ENCODE data around the gene C14orf119.
"Not testable (repeated sequence)": the region's sequence is repeated elsewhere in the genome, so short reads cannot be mapped to it uniquely, and the experiment has no call there.

Gene C14orf119

DNA sequence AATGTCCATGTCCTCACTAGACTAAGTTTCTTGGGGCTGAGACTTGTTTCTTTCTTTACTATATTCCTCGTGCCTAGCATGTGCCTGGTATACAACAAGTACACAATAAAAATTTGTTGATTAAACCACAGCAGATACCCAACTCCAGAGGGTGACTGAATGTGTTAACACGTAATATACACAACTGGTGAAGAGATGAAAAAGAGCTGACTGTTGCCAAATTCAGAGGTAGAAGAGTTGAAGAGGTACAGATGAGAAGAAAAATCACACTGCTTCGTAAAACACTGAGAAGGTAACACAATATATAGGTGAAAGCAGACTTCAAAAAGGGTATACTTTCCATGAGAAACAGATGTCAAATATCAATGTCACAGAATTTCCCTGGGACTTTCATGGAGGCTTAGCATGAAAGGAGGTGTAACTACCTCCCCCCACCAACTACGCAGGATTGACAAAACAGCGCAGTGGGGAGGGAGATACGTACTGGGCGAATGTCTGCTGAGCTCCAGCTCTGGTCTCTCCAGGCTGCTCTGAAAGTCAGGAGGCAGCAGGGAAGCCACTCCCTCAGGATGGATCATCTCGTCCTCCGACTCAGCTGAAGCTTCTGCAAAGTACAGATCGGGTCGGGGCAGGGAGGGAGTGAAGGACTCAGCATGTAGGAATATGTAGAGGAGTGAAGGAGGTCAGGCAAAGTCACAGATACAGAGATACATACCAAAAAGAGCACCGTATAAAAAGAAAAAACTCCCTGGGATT lies 5.6 kb upstream of the C14orf119 start:
- no peak for DNase-seq (ENCODE audit: low read depth)

DNA sequence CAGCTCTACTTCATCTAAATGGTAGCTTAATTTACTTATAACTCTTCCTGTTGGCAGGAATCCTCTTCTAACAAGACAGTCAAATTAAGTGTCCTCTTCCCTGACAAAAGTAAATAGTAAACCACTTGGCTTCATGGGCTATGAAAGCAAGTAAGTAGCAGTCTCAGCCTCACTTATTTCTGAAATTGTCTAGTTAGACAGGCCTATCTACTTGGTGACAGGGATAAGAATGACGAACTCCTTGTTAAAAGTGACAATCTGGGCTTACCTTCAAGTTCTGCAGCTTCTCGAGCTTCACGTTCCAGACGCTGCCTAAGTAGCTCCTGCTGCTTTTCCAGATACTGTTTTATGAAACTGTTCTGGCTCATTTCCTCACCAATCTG lies 5.1 kb upstream of the C14orf119 start:
- no peak for DNase-seq (ENCODE audit: low read depth)

DNA sequence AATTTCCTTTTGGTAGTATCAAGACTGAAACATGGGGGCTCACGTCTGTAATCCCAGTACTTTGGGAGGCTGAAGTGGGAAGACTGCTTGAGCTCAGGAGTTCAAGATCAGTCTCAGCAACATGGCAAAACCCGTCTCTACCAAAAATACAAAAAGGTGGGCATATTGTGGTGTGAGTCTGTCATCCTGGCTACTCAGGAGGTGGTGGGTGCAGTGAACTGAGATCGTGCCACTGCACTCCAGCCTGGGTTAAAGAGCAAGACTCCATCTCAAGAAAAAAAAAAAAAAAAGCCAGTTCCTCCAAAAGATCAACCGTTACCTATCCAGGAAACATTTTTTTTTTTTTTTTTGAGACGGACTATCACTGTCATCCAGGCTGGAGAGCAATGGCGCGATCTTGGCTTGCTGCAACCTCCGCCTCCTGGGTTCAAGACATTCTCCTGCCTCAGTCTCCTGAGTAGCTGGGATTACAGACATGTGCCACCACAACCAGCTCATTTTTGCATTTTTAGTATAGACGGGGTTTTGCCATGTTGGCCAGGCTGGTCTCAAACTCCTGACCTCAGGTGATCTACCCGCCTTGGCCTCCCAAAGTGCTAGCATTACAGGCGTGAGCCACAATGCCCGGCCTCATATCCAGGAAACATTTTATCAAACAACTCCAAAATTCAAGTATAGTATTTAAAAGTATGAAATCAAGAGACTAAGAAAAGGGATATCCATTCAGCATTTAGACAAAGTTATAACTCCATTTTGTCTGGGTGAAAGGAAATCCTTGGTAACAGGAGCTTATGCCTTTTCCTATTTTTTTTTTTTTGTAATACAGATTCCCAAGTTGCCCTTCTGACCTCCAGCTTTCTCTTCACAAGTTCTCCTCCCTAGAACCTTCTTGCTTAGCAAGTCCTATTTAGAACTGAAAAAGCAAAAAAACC lies 3.7 kb upstream of the C14orf119 start:
- no peak for DNase-seq (ENCODE audit: low read depth)

DNA sequence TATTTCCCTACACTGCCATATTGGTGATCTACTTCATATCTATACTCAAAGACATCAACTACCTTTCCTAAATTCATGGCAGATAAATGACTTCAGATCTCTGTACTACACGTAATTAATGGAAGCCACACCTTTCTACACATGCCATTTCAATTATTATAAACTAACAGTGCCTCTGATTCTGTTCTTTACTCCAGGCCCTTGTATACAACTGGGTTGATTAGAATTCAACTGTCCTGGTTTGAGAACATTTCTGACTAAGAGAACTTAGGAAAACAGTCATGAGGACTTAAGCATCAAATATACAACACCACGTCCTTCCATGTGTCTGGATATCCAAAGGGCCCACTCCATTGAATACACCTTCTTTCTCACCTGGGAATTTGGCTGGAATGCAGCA lies 2.2 kb upstream of the C14orf119 start:
- no peak for DNase-seq (ENCODE audit: low read depth)

DNA sequence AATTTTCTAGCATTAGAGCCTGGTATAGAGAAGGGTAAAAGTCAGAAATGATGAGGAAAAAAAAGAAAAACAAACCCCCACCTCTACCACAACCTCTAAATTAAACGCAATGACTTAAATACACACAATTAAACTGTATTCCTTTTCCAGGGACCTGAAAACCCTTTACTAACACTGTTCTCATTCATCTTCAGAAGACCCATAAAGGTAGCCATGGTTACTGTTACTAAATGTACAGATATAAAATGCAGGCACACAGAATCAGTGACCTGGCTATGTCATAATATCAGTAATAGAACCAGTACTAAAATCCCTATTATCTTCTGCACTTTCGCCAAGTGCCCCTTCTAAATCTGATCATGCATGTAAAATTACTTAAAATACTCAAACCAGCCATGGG lies 1.8 kb upstream of the C14orf119 start:
- no peak for DNase-seq (ENCODE audit: low read depth)

DNA sequence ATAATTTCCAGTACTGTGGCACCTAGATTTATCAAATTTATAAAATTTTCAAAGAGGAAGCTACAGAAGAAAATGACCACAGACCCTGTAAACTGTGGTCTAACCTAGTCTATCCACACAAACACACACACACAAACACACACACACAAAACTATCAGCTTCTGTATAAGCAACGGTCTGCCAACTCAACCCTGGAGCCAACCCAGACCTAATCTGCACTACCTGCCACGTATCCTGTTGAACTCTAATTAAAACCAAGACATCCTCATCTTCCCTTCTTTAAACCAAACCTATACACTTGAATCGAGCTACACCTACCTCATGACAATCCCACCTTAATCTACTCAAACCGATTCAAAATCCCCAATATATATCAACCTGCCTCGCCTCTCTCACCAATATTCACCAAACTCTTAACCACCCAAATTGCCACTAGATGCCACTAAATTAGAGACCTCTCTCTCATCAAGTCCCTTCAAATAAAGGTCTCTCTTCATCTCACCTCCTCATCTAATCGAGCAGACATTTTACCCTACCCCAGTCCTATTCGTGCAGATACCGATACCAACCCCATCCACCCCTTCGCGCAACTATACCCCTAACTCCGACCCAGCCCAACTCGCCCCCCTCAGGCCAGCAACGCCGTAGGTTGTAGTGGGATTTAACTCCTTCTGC lies 1.2 kb upstream of the C14orf119 start:
- DNase-seq (ENCODE audit: low read depth) = no peak

DNA sequence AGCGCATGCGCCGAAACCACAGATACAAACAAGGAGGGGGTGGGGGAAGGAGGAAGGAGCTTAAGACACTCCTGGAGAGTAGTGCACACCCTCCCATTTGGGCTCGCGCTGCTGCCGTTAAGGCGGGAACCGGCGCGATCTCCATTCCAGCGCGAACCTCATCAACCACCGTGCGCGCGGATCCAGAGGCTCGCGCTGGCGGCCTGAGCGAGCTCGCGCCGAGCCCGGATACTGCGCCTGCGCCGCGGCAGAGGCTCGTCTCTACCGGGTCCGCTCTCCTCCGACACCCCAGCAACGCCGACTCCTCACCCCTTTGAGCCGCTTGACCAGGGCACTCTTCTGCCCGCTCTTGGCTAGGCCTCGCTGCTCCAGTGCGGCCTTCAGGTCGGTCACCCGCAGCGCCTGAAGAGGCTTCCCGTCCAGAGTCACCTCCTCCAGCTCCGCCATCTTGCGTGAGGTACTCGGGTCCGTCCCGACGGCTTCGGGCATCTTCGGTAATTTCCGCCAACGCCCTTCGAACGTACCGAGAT lies 574 bp upstream of the C14orf119 start, which contains the start of gene ACIN1:
TSS of gene ACIN1 (minus strand) at position 471 of the 530 bp plus-strand sequence. CDS start at position 447, 24 bp downstream.
- DNase-seq (ENCODE audit: low read depth) = no peak

DNA sequence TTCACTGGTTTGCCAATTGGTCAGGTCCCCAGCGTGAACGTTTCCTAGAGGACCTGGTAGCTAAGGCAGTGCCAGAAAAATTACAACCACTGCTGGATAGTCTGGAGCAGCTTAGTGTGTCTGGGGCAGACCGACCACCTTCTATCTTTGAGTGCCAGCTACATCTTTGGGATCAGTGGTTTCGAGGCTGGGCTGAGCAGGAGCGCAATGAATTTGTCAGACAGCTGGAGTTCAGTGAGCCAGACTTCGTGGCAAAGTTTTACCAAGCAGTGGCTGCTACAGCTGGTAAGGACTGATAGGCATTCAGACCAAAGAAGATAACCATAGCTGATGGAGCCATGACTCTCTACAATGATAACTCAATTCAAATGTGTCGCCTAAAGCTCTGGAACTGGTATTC lies 2.5 kb downstream of the C14orf119 start:
- DNase-seq (ENCODE audit: low read depth) = no peak

DNA sequence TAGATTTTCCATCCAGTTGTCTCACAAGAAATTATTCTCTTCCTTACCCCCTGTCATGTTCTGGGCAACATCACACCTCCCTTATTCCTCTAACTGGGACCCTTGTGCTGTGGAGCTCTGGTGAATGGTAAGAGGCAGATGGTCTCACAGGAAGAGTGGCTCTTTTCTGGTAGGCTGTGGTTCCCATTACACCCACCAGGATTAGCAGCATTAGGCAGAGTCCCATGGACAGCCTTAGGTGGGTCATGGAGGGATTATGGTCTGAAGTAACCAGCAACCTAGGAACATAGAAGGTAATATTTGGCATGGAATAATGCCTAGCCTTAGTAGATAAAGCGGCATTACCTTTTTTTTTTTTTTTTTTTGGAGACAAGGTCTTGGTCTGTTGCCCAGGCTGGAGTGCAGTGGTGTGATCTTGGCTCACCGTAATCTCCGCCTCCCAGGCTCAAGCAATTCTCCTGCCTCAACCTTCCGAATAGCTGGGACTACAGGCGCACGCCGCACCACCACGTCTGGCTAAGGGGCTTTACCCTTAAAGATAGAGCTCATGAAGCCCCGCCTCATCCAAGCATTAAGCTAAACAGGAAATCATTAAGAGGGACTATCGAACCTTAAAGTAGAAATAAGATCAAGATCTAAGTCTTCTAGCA lies 4.0 kb downstream of the C14orf119 start:
- no peak for DNase-seq (ENCODE audit: low read depth)

DNA sequence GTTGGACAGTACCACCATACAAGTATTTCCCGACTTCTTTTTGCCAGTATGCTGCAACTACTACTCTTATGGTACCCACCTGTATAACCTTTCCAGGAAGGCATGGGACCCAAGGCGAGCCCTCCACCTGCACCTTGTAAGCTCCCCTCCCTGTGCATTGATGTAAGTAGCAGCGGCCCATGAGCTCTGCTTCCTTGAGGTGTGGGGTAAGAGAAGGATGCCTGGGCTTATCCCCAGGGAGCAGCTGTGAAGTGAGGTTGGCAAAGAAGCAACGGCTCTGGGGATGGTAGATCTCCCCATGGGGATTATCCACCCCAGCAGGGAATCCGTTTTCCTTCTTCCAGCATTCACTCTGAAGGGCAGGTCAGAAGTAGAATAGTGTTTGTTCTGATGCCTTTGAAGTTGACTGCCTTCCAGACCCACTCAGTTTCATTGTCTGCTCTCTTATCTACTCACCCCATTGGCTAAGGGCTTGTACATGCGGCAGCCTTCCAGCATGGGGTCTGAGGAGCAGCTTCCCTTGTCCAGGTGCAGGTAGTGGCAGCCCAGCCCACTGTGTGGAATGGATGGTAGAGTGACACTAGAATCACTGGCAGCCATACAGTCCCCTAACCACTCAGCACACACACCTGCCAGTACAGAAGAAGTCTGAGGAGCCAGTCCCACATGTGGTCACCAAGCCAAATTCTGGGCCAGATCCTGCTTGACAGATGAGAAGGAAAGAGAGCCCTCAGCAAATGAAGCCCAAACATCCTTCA lies 6.1 kb downstream of the C14orf119 start:
- DNase-seq (ENCODE audit: low read depth) = no peak

DNA sequence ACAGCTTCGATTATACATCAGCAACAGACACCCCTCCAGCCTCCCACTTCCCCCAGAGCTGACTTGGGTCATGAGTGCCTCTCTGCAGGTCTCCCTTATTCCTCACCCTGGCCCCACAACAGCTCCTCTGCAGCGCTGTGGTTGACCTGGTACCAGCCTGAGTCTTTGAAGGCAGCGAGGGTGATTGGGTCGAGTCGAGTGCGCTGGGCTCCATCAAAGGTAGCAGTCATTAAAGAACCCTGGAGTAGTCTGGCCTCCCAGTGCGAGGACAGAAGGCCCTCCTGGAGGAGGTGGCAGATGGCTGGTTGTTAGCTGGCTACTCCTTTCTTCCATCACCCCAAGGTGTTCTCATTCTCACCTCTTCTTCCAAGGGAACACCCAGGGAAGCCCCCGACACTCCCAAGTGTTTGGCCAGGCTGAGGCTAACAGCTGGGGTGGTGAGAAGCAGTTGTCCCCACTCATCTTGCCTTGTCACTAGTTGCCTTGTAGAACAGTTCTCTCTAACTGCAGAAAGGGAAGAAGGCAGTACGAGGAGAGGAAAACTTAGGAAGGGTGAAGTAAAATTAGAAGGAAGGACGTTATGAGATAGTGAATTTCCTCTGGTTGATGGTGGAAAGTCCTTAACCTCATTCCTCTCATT lies 6.8 kb downstream of the C14orf119 start:
- DNase-seq (ENCODE audit: low read depth) = no peak

DNA sequence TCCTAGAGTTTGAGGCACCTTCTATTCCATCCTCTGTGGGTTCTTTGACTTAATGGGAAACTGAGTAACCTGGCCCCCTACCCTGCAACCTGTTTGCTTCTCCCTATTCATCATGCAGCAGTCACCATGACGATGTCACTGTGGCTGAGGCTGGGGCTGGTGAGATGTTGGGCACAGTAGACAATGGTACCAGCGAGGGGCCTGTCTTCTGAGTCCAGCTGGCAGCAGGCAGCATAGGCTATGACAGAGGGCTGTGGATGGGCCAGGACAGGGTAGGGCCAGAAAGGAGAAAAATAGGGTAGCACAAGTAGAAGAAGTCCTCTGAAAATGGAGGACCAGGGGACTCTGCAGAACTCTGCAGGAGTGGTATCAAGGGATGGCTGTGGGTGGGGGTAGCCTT lies 7.5 kb downstream of the C14orf119 start:
- DNase-seq (ENCODE audit: low read depth) = no peak

DNA sequence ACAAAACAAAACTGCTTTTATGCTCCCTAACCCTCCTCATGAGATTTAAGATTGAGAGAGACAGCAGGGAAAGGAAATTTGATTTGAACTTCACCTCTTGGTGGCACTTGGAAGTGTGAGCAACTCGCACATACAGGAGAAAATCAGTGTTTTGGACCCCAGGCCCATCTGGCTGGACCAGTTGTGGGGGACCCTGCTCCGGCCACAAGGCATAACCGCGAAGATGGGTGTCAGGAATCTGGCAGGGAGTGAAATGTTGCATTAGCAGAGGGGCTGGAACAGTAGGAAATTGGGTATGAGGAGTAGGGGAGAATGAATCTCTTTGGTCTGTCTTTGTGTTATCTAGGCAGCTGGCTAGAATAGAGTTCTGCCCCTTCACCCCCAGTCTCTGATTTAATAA lies 8.3 kb downstream of the C14orf119 start:
- DNase-seq (ENCODE audit: low read depth) = no peak

DNA sequence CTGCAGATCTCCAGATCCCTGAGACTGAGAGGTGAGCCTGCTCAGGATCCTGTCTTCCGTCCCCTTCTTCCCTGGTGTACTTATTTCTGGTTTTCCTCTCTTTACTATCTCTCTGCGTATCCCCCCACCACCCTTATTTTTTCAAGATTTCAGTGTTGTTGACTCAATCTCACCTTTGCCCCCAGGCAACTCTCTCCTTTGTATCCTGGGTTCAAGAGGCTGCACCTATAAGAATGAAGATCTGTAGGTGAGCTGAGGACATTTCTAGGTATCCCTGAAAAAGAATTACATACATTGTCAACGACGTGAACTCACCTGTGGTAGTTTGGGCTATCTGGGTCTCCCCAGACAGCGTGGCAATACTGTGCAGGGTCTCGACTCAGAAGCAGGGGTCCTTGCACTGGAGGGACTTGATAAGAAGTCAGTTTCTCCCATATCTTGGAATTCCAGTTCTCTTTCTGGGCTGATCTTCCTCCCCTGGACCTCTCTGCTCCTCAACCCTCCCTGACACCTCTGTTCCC lies 8.8 kb downstream of the C14orf119 start:
- DNase-seq (ENCODE audit: low read depth) = no peak

DNA sequence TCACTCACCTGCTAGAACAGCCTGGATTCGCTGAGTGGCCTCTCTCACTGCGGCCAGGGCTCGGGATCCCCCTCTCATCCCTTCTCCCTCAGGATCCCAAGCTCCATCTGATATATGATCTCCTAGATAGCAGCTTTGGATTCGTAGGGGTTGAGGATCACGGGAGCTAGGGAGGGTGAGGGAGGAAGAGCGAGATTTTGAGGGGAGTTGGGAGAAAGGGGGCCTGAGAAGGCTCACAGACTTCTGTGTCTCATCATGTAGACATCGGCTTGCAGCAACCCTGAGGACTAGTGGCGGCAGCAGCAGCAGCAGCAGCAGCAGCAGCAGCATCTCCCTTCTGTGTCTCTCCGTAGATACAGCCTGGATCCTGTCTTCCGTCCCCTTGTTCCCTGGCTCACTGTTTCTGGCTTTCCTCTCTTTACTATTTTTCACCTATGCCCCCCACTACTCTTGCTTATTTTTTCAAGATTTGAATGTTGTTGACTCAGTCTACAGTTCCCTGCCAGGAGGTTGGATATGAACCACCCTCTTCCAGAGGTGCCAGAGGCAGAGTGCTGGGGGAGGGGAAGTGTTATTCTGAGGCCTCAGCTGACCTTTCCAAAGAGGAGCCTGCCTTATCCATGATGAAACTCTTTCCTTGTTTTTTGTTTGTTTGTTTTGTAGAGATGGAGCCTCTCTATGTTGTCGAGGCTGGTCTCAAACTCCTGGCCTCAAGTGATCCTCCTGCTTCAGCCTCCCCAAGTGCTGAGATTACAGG lies 9.5 kb downstream of the C14orf119 start, which contains the start of gene CIROP:
TSS of gene CIROP (minus strand) at position 399 of the 757 bp plus-strand sequence. CDS start at position 330, 69 bp downstream.
- DNase-seq (ENCODE audit: low read depth) = no peak

DNA sequence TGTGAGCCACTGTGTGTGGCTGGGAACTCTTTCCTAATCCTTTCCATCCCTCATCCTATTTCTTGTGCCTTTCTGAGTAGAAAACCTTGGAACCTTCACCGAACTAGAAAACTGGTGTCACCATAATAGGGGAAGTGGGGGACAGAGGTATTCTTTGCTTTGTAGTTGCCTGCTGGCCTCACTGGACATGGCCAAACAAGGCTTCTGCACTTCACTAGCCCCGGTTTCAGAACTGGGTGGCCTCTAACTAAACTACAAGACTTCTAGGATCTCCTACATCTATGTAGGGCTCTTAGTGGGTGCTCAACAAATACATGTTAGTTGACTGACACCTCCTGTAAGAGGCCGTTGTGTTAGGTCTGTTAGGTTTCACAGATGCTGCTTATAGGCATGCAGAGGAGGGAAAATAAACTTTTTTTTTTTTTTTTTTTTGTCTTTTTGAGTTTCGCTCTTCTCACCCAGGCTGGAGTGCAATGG lies 10.1 kb downstream of the C14orf119 start:
- no peak for DNase-seq (ENCODE audit: low read depth)

DNA sequence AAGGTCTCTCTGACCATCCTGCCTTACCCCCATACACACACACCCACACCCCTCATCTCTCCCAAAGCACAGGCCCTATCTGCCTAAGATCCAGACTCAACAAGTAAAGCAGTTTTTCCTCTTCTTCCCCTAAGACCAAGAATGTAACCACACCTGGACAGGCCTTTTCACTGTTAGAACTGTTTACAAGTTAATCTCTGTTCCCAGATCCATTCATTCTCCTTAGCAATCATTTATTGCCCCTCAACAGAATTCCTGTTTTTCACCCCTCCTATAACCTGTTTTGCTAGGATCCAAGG lies 11.4 kb downstream of the C14orf119 start:
- no peak for DNase-seq (ENCODE audit: low read depth)

DNA sequence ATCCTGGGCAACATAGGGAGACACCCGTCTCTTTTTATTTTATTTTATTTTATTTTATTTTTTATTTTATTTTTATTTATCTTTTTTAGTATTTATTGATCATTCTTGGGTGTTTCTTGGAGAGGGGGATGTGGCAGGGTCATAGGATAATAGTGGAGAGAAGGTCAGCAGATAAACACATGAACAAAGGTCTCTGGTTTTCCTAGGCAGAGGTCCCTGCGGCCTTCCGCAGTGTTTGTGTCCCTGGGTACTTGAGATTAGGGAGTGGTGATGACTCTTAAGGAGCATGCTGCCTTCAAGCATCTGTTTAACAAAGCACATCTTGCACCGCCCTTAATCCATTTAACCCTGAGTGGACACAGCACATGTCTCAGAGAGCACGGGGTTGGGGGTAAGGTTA lies 12.3 kb downstream of the C14orf119 start:
- DNase-seq (ENCODE audit: low read depth) = not testable (repeated sequence)

DNA sequence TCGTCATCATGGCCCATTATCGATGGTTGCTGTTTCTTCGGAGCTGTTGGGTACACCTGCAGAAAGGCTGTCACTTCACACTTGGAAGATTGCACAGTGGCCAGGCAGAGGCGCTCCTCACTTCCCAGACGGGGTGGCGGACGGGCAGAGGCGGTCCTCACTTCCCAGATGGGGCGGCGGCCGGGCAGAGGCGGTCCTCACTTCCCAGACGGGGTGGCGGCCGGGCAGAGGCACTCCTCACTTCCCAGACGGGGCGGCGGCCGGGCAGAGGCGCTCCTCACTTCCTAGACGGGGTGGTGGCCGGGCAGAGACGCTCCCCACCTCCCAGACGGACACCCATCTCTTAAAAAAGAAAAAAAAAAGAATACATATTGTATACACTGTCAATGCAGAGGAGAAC lies 12.9 kb downstream of the C14orf119 start:
- not testable (repeated sequence) for DNase-seq (ENCODE audit: low read depth)
